ENCODE data around the gene CHI3L1.

GRCh38 chr1:203177470-203178039, 8.9 kb downstream of the CHI3L1 start:
- TF ChIP-seq EZH2 (IDR thresholded peaks at IDR 0.05; ENCODE audit: borderline replicate concordance) (no peak), CTCF (IDR thresholded peaks at IDR 0.05; ENCODE audit: poor library complexity) (no peak)
